Mesothelial cell of epicardium (in vitro differentiated cells): ENCODE data around the gene TMEM116. TPM values are rescaled to one million over a fixed set of nuclear protein-coding genes. Genes with fewer than 3 reads are reported as not detected.
"Not testable (repeated sequence)": the region's sequence is repeated elsewhere in the genome, so short reads cannot be mapped to it uniquely, and the experiment has no call there.

Experiments used
- DNase-seq, 2 experiments: peaks; one replicate each; pipeline ENCODE4 v3.0.0; 2021; ENCODE audit warnings: low spot score in 2 of 2; ENCODE audit not compliant: unreplicated experiment in 2 of 2
- H3K27ac Mint-ChIP-seq: 2 replicates; pipeline ENCODE4 v1.8.0; 2021; ENCODE audit warnings: mixed read lengths
- H3K27me3 Mint-ChIP-seq: 2 replicates; pipeline ENCODE4 v1.8.0; 2021; ENCODE audit warnings: low read depth, mixed read lengths
- H3K36me3 Mint-ChIP-seq: 2 replicates; pipeline ENCODE4 v1.8.0; 2021; ENCODE audit warnings: mixed read lengths
- H3K4me1 Mint-ChIP-seq: 2 replicates; pipeline ENCODE4 v1.8.0; 2021; ENCODE audit warnings: mixed read lengths
- H3K4me3 Mint-ChIP-seq: 2 replicates; pipeline ENCODE4 v1.8.0; 2021; ENCODE audit warnings: mild to moderate bottlenecking, moderate library complexity, mixed read lengths
- H3K9me3 Mint-ChIP-seq: 2 replicates; pipeline ENCODE4 v1.8.0; 2021; ENCODE audit warnings: mixed read lengths
- CTCF ChIP-seq: fragments of 200-600 bp; sonication (generic); IDR thresholded peaks from one replicate; pipeline ENCODE4 v1.5.0; 2021; ENCODE audit warnings: antibody characterized with exemption; ENCODE audit not compliant: unreplicated experiment
- total RNA-seq: library from RNA; stranded (reverse); gene quantifications from 3 replicates; pipeline ENCODE4 v1.2.1, GENCODE V29; 2021

The TMEM116 gene
- total RNA-seq, result 12.0 to 16.5 TPM (median 16.0 TPM) in 3 replicates

DNA sequence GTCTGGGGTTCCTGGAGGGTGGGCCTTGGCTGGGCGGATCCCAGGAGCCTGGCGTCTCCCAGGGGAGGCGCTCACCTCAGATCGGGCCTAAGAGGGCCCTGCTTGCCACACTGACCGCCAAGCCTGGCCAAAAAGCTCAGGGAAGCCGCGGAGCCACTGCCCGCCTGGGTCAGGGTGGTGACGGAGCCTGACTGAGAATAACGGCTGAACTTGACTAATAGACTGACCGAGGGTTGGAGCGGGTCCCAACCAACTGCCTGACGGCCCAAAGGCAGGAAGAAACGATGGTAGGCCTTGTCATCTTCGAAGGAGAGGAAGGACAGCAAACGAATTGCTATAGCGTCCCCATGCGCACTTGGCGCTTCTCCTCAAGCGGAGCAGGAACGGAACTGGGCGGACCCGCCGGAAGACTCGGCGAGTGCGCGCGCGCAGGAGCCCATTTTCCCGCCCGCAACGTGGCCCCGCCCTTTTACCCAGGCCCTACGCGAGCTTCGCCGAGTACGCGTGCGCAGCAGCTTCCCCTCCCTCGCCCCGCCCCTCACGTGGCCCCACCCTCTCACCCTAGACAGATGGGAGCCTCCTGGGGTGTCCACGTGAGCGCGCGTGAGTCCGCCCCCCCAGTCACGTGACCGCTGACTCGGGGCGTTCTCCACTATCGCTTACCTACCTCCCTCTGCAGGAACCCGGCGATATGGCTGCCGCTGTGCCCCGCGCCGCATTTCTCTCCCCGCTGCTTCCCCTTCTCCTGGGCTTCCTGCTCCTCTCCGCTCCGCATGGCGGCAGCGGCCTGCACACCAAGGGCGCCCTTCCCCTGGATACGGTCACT, at the start of gene TMEM116, which contains the start of gene ERP29:
Gene TMEM116 (minus strand): TSS at position 391 of the 826 bp plus-strand sequence. CDS start 7,895 bp downstream, outside the sequence.
Gene ERP29 (plus strand): TSS at position 652 of the 826 bp plus-strand sequence. CDS start 40 bp downstream, at position 692.
- peaks cover 6% of the 10 kb centered on the region for H3K9me3 Mint-ChIP-seq
- DNase-seq, result peak; percentile 100
- peak; percentile 65 for TF ChIP-seq CTCF
- H3K27me3 Mint-ChIP-seq, result no peaks in the 10 kb centered on the region
- peak within 1 kb of the TSS; percentile 99 for H3K27ac Mint-ChIP-seq
- H3K4me1 Mint-ChIP-seq, result peaks cover 35% of the 10 kb centered on the region
- peaks cover 10% of the 10 kb centered on the region for H3K36me3 Mint-ChIP-seq
- H3K4me3 Mint-ChIP-seq, result peak within 1 kb of the TSS; percentile 86

GRCh38 chr12:112061137-112061536, 48.2 kb upstream of the TMEM116 start:
- TF ChIP-seq CTCF, result no peak
- DNase-seq, result no peak
- no peaks in the 10 kb centered on the region for H3K4me1 Mint-ChIP-seq
- H3K9me3 Mint-ChIP-seq, result no peaks in the 10 kb centered on the region
- no peaks in the 10 kb centered on the region for H3K27me3 Mint-ChIP-seq
- H3K4me3 Mint-ChIP-seq, result no peak overlapping the region
- H3K27ac Mint-ChIP-seq, result no peak overlapping the region
- H3K36me3 Mint-ChIP-seq, result peaks cover 32% of the 10 kb centered on the region

- H3K27me3 Mint-ChIP-seq, result no peaks in the 10 kb centered on the region
- H3K9me3 Mint-ChIP-seq, result no peaks in the 10 kb centered on the region
- H3K4me1 Mint-ChIP-seq, result peaks cover 13% of the 10 kb centered on the region
- H3K36me3 Mint-ChIP-seq, result peaks cover 43% of the 10 kb centered on the region
- no peak overlapping the region for H3K4me3 Mint-ChIP-seq
- no peak for DNase-seq
- no peak for TF ChIP-seq CTCF
- H3K27ac Mint-ChIP-seq, result no peak overlapping the region
Observed at GRCh38 chr12:112049351-112049750, 36.4 kb upstream of the TMEM116 start.

GRCh38 chr12:112046003-112046402, 33.0 kb upstream of the TMEM116 start:
- DNase-seq, result no peak
- H3K27ac Mint-ChIP-seq, result no peak overlapping the region
- H3K4me1 Mint-ChIP-seq, result no peaks in the 10 kb centered on the region
- H3K27me3 Mint-ChIP-seq, result no peaks in the 10 kb centered on the region
- no peaks in the 10 kb centered on the region for H3K9me3 Mint-ChIP-seq
- H3K36me3 Mint-ChIP-seq, result peaks cover 39% of the 10 kb centered on the region
- TF ChIP-seq CTCF, result no peak
- H3K4me3 Mint-ChIP-seq, result no peak overlapping the region

DNA sequence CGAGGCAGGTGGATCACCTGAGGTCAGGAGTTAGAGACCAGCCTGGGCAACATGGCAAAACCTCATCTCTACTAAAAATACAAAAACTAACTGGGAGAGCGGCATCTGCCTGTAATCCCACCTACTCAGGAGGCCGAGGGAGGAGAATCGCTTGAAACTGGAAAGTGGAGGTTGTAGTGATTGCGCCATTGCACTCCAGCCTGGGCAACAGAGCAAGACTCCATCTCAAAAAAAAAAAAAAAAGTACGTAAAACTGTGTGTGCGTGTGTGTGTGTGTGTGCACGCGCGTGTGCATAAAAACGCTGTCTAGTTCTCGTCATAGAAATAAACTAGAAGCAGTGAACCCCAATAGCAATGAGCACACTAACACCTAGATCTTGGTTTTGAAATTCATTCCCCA, 23.6 kb upstream of the TMEM116 start:
- H3K4me1 Mint-ChIP-seq, H3K27me3 Mint-ChIP-seq, H3K4me3 Mint-ChIP-seq, H3K9me3 Mint-ChIP-seq, DNase-seq, H3K27ac Mint-ChIP-seq: not testable (repeated sequence)
- H3K36me3 Mint-ChIP-seq, result peaks cover 36% of the 10 kb centered on the region

- no peak for DNase-seq
- Mint-ChIP-seq H3K4me3 (no peak overlapping the region), H3K27me3 (no peaks in the 10 kb centered on the region), H3K4me1 (no peaks in the 10 kb centered on the region), H3K36me3 (peaks cover 43% of the 10 kb centered on the region), H3K9me3 (no peaks in the 10 kb centered on the region), H3K27ac (no peak overlapping the region)
- TF ChIP-seq CTCF, result no peak
Observed at GRCh38 chr12:112035219-112035785, 22.3 kb upstream of the TMEM116 start.
